GM18511 (cell line): ENCODE data around the gene CISH.

ENCODE experiments used
- ATAC-seq: cut with Tn5 transposase; IDR thresholded peaks from one replicate; pipeline ENCODE4 v1.9.1; 2021; ENCODE audit warnings: mild to moderate bottlenecking, moderate library complexity; ENCODE audit not compliant: unreplicated experiment

The CISH gene

GRCh38 chr3:50637945-50638344 is 26.4 kb upstream of the CISH start:
- ATAC-seq: no peak

GRCh38 chr3:50637011-50637410 is 25.4 kb upstream of the CISH start:
- ATAC-seq: no peak

- ATAC-seq: no peak
Measured at GRCh38 chr3:50635066-50635465, 23.5 kb upstream of the CISH start.

- ATAC-seq: no peak
Measured at GRCh38 chr3:50633230-50633790, 21.7 kb upstream of the CISH start.

GRCh38 chr3:50632450-50632849 is 20.9 kb upstream of the CISH start:
- no peak for ATAC-seq

- no peak for ATAC-seq
Measured at GRCh38 chr3:50630877-50631276, 19.3 kb upstream of the CISH start.

- ATAC-seq: no peak
Measured at GRCh38 chr3:50630394-50630793, 18.8 kb upstream of the CISH start.

GRCh38 chr3:50628601-50629000 is 17.0 kb upstream of the CISH start:
- ATAC-seq: no peak

GRCh38 chr3:50627407-50628051 is 16.0 kb upstream of the CISH start:
- no peak for ATAC-seq

- no peak for ATAC-seq
Measured at GRCh38 chr3:50626401-50626800, 14.8 kb upstream of the CISH start.

- ATAC-seq: no peak
Measured at GRCh38 chr3:50625231-50626182, 13.9 kb upstream of the CISH start.

- ATAC-seq: no peak
Measured at GRCh38 chr3:50624634-50625033, 13.1 kb upstream of the CISH start.

GRCh38 chr3:50623840-50624474 is 12.4 kb upstream of the CISH start:
- ATAC-seq: peak; percentile 72

GRCh38 chr3:50622881-50623280 is 11.3 kb upstream of the CISH start:
- ATAC-seq: no peak

- no peak for ATAC-seq
Measured at GRCh38 chr3:50620820-50621219, 9.2 kb upstream of the CISH start.

GRCh38 chr3:50620420-50620819 is 8.8 kb upstream of the CISH start:
- no peak for ATAC-seq

GRCh38 chr3:50617911-50618481 is 6.4 kb upstream of the CISH start:
- ATAC-seq: no peak

GRCh38 chr3:50617096-50617791 is 5.7 kb upstream of the CISH start, which contains the start of gene MAPKAPK3:
Gene MAPKAPK3 (plus strand): TSS chr3:50617151. CDS start chr3:50617566, 415 bp downstream.
- ATAC-seq: peak; percentile 23

- peak; percentile 70 for ATAC-seq
Measured at GRCh38 chr3:50616770-50617095, 5.2 kb upstream of the CISH start.

- ATAC-seq: peak; percentile 30
Measured at GRCh38 chr3:50616003-50616769, 4.6 kb upstream of the CISH start.
